Measurements from ENCODE around the gene C6orf15.
A peak's percentile ranks its signal among the peaks of the same experiment; 100 is the strongest.
"Not testable (repeated sequence)": the region's sequence is repeated elsewhere in the genome, so short reads cannot be mapped to it uniquely, and the experiment has no call there.

Gene C6orf15

DNA sequence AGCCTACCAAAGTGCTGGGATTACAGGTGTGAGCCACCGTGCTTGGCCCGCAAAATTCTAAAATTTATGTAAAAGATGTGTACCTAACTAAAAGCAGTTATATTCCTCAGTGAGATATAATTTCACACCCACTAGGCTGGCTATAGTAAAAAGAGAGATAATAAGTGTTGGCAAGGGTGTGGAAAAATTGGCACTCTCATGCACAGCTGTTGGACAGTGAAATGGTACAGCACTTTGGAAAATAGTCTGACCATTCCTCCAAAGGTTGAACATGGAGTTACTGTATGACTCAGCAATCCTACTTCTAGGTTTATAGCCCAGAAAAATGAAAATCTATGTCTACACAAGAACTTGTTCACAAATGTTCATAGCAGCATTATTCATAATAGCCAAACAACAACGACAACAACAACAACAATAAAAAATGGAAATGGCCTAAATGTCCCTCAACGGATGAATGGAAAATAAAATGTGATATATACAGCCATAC is 13.9 kb downstream of the C6orf15 start:
- DNase-seq: no peak

DNA sequence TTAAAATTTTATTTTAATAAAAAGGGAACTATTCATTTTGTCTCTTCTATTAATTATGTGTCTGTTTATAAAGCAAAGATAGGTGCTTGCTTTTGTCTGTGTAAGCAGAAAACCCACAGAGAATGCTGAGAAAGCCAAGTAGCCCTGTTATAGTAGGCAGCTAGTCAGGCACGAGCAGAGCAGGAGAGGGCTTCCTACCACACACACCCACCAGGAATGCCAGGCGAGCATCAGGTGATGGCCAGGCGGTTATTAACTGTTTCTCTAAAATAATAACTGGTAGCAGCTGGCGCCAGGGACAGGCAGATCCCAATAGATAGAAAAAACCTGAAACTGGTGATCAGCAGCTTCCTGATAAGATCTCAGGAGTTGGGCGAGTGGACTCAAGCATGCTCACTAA is 15.7 kb downstream of the C6orf15 start:
- DNase-seq: no peak

DNA sequence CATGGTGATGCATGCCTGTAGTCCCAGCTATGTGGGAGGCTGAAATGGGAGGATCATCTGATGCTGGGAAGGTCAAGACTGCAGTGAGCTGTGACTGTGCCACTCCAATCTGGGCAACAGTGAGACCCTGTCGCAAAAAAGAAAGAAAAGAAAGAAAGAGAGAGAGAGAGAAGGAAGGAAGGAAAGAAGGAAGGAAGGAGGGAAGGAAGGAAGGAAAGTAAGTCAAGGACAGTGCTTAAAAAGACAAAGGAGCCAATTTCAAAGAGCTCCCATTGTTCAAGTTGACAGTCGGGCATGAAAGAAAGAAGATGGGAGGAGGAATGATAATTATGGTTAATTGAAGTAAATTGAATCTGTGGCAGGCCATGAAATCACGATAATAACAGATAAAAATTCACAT is 16.2 kb downstream of the C6orf15 start:
- no peak for DNase-seq

DNA sequence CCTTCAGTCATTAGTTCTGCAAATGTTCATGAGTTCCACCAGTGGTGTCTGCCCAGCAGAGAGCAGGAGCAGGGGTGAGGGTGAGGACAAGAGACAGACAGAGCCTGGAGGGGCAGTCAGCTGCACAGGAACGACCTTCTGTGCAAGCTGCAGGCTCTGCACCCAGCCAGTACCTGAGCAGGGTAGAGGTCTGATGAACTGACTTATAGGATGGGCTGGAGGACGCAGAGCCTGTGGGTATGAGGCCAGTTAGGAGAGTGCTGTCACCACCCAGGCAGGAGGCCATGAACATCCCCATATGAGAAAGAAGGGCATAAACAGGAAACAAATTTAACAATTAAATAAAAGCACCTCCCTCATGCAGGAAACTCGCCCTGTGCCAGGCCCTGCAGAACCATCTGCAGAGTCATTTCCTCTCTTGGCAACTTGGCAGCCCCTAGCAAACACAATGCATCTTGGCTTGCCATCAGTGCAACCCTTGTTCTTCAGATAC is 17.9 kb downstream of the C6orf15 start:
- DNase-seq: no peak

DNA sequence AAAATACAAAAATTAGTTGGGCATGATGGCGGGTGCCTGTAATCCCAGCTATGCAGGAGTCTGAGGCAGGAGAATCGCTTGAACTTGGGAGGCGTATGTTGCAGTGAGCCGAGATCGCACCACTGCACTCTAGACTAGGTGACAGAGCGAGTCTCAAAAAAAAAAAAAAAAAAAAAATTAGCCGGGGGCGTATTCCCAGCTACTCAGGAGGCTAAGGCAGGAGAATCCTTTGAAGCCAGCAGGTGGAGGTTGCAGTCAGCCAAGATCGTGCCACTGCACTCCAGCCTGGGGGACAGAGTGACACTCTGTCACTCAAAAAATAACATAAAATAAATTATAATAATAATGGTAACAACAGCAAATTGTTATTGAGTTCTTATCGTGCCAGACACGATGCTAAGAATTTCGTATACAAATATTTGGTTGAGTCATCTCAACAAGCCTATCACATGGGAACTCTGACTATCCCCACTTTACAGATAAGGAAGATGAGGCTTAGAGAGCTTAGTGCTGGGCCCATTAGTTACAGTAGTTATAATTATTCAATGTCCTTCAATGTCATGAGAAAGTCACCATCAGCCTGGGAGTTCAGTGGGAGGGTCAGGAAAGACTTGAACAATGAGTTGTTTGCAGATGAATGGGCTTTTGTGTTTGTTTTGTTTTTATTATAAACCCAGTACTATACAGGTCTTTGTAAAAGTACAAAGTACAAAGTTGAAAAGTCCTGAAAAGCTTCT is 19.4 kb downstream of the C6orf15 start:
- no peak for DNase-seq

DNA sequence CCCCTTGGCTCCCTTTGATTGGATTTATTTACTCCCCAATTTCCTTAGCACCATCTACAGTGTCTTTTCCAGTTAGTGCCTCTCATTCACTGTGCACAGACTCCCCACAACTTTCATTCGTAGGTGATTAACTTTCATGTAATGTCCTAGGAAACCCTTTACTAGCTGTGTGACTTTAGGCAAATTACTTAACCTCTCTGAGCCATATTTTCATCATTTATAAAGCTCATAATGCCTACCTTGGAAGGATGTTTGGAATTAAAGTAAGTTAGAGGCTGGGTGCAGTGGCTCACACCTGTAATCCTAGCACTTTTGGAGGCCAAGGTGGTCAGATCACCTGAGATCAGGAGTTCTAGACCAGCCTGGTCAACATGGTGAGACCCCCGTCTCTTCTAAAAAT is 20.1 kb downstream of the C6orf15 start:
- no peak for DNase-seq

DNA sequence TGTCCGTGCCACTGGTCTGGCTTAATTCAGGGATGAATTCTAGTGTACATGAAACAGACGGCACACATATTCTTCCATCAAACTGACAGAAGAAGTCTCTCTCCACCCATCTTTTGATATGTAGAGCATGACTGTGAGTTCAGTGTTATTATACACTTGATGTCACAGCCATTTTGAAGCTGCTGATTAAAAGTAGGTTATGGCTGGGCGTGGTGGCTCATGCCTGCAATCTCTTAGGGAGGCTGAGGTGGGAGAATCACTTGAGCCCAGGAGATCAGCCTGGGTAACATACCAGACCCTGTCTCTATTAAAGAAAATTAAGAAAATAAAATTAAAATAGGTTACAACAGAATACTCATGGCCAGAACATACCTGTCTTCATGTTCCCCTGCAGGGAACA is 20.7 kb downstream of the C6orf15 start:
- no peak for DNase-seq

DNA sequence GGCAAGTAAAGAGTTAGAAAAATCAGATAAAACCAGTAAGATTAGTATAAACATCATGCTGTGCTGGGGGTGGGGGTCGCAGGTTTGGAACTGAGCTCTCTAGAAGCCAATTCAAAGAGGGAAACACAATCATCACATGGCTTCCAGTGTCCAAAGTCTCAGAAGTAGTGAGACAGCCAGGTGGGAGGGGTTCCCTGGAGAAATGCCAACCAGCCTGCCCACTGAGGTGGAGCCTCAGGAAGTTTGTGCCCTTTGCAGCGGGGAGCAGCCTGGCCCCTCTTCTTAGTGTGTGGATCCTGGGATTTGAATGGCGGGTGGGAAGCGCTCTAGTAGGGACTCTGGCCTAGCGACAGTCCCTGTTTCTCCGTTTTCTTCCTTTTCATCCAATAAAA is 21.4 kb downstream of the C6orf15 start:
- DNase-seq: no peak

DNA sequence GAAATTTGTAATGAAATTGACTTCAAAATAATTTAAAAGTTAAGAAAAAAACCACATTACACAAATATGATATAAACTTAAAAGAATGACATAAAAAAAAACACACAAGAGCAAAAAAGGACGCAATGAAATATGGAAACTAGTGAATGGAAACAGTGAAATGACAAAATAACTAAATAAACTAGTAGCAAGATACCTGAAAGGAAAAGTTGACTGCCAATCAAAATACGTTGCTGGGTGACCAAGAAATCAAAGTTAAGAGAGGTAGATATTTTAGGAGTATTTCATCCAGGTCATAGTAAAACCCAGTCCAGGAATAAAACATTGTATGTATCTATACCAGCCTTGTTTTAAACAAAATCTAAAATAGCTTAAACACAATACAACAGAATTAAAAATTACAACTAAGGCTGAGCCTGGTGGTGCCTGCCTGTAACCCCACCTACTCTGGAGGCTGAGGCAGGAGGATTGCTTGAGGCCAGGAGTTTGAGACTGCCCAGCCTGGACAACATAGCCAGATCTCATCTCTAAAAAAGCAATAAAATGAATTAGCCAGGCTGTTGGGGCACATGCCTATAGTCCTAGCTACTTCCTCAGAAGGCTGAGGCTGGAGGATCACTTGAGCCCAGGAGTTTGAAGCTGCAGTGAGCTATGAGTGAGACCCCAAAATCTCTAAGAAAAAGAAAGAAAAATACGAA is 22.0 kb downstream of the C6orf15 start:
- DNase-seq: no peak

DNA sequence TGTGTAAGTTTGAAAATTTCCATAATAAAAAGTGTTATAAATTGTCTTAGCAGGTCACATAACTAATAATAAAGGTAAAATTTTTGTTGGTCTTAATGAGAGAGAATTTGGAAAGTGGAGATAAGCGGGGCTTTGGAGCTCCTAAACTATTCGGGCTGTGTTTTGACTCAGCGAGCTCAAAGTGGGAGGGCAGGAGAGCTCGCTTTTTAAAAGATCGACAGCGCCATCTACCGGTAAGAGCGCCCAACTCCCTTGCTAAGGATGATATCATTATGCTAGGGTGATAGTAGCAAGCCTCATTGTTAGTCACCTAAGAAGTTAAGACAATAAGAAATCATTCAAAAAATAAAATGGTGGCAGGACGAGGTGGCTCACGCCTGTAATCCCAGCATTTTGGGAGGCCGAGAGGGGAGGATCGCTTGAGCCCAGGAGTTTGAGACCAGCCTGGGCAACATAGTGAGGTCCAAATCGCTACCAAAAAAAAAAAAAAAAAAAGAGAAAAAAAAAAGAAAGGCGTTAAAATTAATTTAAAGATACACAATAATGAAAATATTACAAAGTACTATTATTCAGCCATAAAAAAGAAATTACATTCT is 24.8 kb downstream of the C6orf15 start:
- peak; percentile 85 for DNase-seq

DNA sequence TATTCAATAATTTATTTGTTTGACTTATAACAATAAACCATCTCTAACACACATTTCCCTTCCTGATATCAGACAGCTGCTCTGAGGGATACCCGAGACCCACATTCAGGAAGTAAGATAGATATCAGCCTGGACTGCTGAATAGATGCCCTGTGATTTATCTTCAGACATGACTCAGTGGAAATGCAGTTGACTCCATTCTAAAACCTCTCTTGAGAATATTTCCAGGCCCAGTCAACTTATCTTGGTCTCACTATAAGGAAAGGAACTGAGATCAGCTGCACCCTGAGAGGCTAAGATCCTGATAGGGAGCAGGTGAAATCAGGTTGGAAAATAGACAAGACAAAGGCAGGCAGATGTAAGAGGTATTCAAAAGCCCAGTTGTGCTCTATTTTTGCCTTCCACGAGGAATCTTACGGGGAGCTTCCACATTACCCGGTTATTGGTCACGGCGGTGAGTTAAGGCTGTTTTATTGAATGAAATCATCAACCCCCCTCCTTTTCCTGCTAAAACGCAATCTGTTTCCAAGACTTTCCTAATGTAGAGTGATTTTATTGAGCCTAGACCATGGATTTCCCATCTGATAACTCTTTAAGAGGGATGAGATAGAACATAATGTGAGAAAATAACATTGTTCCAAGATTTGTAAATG is 25.5 kb downstream of the C6orf15 start:
- DNase-seq: peak; percentile 47

DNA sequence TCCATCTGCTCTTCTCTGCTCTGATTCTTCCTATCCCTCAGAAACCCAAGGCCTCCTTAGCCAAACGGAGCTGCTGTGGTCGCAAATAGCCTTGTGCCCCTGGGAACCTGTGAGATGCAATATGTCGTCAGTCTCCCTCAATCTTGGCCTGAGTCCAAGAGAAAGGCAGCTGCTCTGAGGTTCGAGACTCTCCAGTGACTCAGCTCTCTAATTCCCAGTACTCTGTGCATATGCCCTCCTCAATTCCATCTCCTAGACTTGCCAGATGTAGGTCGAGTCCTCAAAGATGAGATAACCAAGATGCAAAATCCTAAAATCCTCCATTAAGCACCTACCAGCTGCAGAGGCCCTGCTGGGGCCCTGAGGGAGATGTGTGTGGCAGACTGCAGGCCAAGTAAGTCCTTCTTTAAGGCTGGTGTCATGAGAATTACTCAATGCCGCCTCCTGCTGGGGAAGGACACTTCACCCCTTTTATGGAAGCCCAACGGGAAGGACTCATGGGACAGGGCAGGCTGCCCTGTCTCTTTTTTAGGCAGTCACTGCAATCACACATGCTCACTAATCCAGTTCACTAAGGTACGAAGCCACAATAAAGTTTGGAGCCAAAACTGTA is 28.5 kb downstream of the C6orf15 start:
- DNase-seq: no peak

DNA sequence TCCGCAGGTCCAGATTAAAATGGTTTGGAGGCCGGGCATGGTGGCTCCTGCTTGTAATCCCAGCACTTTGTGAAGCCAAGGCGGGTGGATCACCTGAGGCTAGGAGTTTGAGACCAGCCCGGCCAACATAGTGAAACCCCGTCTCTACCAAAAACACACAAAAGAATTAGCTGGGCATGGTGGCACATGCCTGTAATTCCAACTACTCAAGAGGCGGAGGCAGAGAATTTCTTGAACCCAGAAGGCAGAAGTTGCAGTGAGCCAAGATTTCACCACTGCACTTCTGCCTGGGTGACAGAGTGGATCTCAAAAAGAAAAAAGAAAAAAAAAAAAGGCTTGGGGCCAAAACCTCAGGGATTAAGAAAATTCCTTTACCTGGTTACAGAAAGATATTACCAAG is 30.5 kb downstream of the C6orf15 start:
- no peak for DNase-seq

DNA sequence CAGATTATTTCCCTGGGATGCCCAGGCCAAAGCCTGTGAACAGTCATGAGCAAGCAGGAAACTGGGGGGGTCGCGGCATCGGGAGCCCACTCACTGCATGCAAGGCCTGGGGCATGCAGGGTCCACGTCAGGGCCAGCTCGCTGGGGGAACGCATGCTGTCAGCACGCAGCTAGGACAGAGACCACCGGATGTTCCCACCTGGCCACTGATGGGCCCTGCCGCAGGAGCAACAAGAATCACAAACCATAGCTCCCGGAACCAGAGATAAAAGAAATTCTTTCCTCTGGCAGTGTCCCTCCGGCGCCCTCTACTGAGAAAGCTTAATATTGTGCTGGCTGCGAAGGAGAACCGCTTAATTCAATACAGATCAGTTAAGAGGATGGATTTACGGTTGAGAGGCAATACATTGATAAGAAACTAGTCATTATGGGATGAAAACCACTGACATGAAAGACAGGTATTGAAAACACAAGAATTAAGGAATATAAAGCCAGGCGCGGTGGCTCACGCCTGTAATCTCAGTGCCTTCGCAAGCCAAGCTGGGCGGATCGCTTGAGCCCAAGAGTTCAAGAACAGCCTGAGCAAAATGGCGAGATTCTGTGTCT is 32.6 kb downstream of the C6orf15 start:
- peak; percentile 58 for DNase-seq

DNA sequence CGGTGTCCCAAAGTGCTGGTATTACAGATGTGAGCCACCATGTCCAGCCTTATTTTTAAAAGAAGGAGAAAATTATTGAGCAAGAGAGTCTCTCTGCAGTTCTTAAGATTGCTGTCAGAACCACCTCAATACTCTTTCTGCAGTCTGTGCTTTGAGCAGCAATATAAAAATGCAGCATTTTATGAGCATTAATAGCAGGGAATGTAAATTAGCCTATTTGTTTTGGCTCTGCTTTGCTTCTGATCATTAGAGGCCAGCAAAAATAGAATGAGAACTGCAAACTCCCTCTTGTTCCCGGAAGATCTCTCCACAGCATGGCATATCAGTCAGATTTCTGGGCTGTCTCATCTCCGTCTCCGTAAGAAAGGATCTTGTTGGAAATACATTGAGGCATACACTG is 35.8 kb downstream of the C6orf15 start:
- DNase-seq: no peak

DNA sequence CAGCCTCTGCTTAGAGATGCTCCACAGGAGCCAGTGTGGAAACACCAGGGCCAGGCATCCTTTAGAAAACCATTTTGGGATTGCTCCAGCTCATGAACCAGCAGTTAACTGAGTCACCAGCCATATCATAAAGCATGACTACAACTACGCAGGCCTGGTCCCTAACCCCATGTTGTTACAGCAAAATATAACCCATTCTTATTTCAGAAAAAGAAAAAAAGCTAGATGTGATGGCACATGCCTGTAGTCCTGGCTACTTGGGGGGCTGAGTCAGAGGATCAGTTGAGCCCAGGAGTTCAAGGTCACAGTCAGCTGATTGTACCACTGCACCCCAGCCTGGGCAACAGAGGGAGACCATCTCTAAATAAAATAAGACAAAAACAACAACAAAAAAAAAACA is 36.8 kb downstream of the C6orf15 start:
- no peak for DNase-seq

DNA sequence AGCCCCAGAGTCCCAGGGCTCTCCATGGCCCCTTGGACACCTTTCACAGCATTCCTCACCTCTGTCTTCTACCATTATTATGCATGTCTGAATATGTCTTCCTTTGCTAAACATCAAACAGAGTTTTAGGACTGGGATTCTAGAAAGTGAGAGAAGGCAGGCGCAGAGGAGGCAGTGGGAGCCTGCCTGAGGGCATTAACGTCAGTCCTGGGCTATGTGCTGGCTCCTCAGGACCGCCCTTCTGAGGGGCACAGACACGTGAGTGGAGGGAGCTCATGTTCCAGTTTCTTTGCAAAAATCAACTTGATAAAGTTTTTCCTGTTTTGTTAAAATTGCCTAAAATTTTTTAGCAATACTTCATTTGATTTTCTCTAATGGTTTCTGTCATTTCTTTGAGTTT is 38.0 kb downstream of the C6orf15 start:
- no peak for DNase-seq

DNA sequence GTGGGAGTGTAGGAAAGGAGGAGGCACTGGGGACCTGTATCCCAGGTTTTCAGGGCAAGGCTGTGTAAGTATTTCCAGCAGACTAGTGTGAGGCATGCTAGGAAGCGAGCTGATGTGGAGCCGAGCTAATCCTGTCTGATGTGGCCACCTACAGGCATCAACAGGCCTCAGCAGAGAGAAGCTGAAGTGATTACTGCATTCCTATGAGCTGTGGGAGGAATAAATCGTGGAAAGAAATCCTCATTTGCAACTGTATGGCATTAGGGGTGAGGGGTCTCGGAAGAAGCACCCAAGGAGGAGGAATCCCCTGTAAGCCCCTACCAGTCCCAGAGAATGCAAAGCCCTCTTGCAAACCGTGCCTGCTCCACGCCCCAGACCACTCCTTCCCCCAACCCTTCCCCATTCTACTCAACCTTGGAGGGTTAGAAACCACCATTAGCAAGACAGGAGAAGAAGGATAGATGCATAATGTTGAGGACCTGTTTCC is 41.6 kb downstream of the C6orf15 start:
- DNase-seq: peak; percentile 74

DNA sequence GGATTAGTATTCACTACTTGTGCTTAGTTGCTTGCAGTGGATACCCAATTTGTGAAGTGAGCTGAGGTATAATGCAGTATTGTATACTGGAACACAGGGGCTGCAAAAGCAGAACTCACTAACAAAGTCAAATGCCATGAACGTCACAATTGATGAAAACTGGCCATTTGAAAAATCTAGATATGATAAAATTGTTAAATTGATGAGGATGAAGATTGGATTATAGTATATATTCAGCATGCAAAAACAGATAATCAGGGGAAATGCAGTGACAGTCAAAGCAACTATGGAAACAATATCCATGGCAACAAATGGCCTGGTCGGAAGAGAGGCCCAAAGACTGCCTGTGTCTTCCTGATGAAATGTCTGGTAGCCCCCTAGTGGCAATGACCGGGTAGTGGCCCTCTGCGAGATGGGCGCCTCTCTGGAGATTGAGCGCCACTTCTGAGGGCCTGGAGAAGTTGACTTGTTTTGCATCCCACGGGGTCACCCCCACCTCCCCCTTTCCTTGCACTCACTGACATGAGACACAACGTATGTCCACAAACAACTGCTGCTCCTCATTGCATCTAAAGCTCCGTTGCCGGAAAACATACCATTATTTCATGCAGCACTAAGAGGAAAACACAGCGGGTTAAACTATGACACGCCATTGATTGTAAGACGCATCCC is 43.6 kb downstream of the C6orf15 start:
- DNase-seq: peak; percentile 93

DNA sequence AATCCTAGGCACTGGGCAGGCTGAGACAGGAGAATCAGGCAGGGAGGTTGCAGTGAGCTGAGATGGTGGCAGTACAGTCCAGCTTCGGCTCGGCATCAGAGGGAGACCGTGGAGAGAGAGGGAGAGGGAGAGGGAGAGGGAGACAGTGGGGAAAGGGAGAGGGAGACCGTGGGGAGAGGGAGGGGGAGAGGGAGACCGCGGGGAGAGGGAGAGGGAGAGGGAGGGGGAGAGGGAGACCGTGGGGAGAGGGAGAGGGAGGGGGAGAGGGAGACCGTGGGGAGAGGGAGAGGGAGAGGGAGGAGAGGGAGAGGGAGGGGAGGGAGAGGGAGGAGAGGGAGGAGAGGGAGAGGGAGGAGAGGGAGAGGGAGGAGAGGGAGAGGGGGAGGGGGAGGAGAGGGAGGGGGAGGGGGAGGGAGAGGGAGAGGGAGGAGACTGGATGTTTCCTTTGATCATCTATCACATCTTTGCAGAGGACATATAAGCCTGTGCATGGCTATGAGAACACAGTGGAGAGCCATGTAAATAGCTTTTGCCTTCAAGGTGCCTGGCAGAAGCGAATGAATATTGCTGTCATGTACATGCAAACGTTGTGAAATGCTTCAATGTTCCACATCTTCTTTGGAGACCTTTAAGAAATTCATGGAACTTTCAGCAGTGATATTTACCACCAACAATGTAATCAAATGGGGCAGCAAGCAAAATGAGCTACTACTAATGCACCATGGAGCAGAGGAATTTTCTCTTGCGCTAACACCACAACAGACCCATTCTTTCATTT is 44.3 kb downstream of the C6orf15 start:
- not testable (repeated sequence) for DNase-seq

DNA sequence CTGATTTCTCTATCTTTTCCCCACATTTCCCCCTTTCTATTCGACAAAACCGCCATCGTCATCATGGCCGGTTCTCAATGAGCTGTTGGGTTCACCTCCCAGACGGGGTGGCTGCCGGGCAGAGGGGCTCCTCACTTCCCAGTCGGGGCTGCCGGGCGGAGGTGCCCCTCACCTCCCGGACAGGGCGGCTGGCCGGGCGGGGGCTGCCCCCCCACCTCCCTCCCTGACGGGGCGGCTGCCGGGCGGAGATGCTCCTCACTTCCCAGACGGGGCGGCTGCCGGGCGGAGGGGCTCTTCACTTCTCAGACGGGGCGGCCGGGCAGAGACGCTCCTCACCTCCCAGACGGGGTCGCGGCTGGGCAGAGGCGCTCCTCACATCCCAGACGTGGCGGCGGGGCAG is 45.3 kb downstream of the C6orf15 start:
- not testable (repeated sequence) for DNase-seq

Data from kidney glomerular epithelial cell (primary cell).